HFF-Myc (cell line): ENCODE measurements around the gene SLC38A1.

ENCODE experiments used
- DNase-seq: peaks from one replicate; pipeline ENCODE4 v3.0.0-alpha.2; 2011; ENCODE audit warnings: low read depth; ENCODE audit errors: extremely low read depth
- H3K4me3 ChIP-seq: replicated peaks from 2 replicates; pipeline ENCODE4 v1.5.1; 2011; ENCODE audit warnings: low read depth, mild to moderate bottlenecking, control low read depth, low read length
- CTCF ChIP-seq: IDR thresholded peaks from 2 replicates; pipeline ENCODE4 v1.5.1; 2012; ENCODE audit warnings: mild to moderate bottlenecking, low read depth, low read length, control low read depth; ENCODE audit errors: missing control alignments

SLC38A1 gene

GRCh38 chr12:46233423-46233822, 35.4 kb downstream of the SLC38A1 start:
- no peak for TF ChIP-seq CTCF
- H3K4me3 ChIP-seq: no peak overlapping the region
- DNase-seq: no peak

- TF ChIP-seq CTCF: no peak
- DNase-seq: no peak
These were observed 37.9 kb downstream of the SLC38A1 start for GRCh38 chr12:46230983-46231382.

GRCh38 chr12:46230306-46230705, 38.5 kb downstream of the SLC38A1 start:
- DNase-seq: no peak
- TF ChIP-seq CTCF: no peak
- no peak overlapping the region for H3K4me3 ChIP-seq

More at GRCh38 chr12:46230983-46231382, 37.9 kb downstream of the SLC38A1 start:
- no peak overlapping the region for H3K4me3 ChIP-seq

- no peak overlapping the region for H3K4me3 ChIP-seq
- TF ChIP-seq CTCF: no peak
- DNase-seq: no peak
These were observed 41.2 kb downstream of the SLC38A1 start for GRCh38 chr12:46227616-46228015.

GRCh38 chr12:46224386-46224785, 44.5 kb downstream of the SLC38A1 start:
- no peak for DNase-seq
- H3K4me3 ChIP-seq: no peak overlapping the region
- no peak for TF ChIP-seq CTCF

GRCh38 chr12:46223047-46223446, 45.8 kb downstream of the SLC38A1 start:
- H3K4me3 ChIP-seq: no peak overlapping the region
- no peak for DNase-seq
- no peak for TF ChIP-seq CTCF

- no peak for TF ChIP-seq CTCF
- DNase-seq: no peak
- H3K4me3 ChIP-seq: no peak overlapping the region
These were observed 46.2 kb downstream of the SLC38A1 start for GRCh38 chr12:46222636-46223035.
